SK-N-SH (cell line): ENCODE results near the gene LTC4S. TPM values are rescaled to one million over a fixed set of nuclear protein-coding genes. Genes with fewer than 3 reads are reported as not detected.

Experiments used
- CTCF ChIA-PET: fragments of 300-600, 350-600 bp; formaldehyde crosslinking; extraction: SDS; loops from one replicate; lab custom pipeline; 2021; lab: Yijun Ruan, JAX
- POLR2A ChIA-PET: fragments of 350-600 bp; sonication (Branson Sonifier 250); formaldehyde crosslinking; extraction: SDS; loops from one replicate; lab custom pipeline; 2020; ENCODE audit warnings: antibody characterized with exemption, inconsistent platforms; lab: Yijun Ruan, JAX
- DNase-seq: peaks from one replicate; pipeline ENCODE4 v3.0.0; 2012
- H2AFZ ChIP-seq: fragments of 200-600 bp; sonication (generic); 2 replicates; pipeline ENCODE4 v1.8.1; 2016; ENCODE audit warnings: antibody characterized with exemption, mild to moderate bottlenecking, low read depth
- H3F3A ChIP-seq: fragments of 200-600 bp; sonication (generic); replicated peaks from 2 replicates; pipeline ENCODE3; 2016; ENCODE audit warnings: antibody characterized with exemption, mild to moderate bottlenecking; ENCODE audit not compliant: insufficient read depth
- H3K27ac ChIP-seq, 2 experiments: fragments of 200-500 bp in 1 of 2; fragments of 200-600 bp in 1 of 2; sonication (Bioruptor generic) in 1 of 2; sonication (generic), shearing (Covaris generic) in 1 of 2; 2 replicates each; pipeline versions ENCODE4 v1.5.1 to v1.6.1; 2014 to 2016; ENCODE audit warnings: low read depth in 2 of 2, inconsistent platforms in 1 of 2, low read length in 1 of 2, mild to moderate bottlenecking in 1 of 2, mixed read lengths in 1 of 2
- H3K27me3 ChIP-seq: fragments of 200-600 bp; sonication (generic), shearing (Covaris generic); 2 replicates; pipeline ENCODE4 v1.6.1; 2016; ENCODE audit warnings: mixed run types; ENCODE audit not compliant: insufficient read depth
- H3K36me3 ChIP-seq, 2 experiments: fragments of 200-500 bp in 1 of 2; fragments of 200-600 bp in 1 of 2; sonication (Bioruptor generic) in 1 of 2; sonication (generic) in 1 of 2; replicated peaks in 1 of 2; 2 replicates each; pipeline versions ENCODE3 to v1.5.1; 2014 to 2016; ENCODE audit warnings: low read length in 1 of 2, mild to moderate bottlenecking in 1 of 2; ENCODE audit not compliant: insufficient read depth in 2 of 2, control insufficient read depth in 1 of 2
- H3K4me1 ChIP-seq, 2 experiments: fragments of 200-500 bp in 1 of 2; fragments of 200-600 bp in 1 of 2; sonication (Bioruptor generic) in 1 of 2; sonication (generic), shearing (Covaris generic) in 1 of 2; 2 replicates each; pipeline versions ENCODE4 v1.5.1 to v1.6.1; 2014 to 2016; ENCODE audit warnings: low read depth in 1 of 2, low read length in 1 of 2, mixed run types in 1 of 2; ENCODE audit not compliant: insufficient read depth in 2 of 2, control insufficient read depth in 1 of 2
- H3K4me2 ChIP-seq: fragments of 200-600 bp; sonication (generic), shearing (Covaris generic); 2 replicates; pipeline ENCODE4 v1.6.1; 2017; ENCODE audit warnings: mixed run types
- H3K4me3 ChIP-seq, 2 experiments: fragments of 200-500 bp in 1 of 2; fragments of 200-600 bp in 1 of 2; sonication (Bioruptor generic) in 1 of 2; sonication (generic), shearing (Covaris generic) in 1 of 2; 2 replicates each; pipeline versions ENCODE4 v1.5.1 to v1.8.1; 2014 to 2016; ENCODE audit warnings: low read depth in 2 of 2, inconsistent platforms in 1 of 2, low read length in 1 of 2, mild to moderate bottlenecking in 1 of 2, mixed read lengths in 1 of 2, moderate library complexity in 1 of 2
- H3K79me2 ChIP-seq: fragments of 200-600 bp; sonication (generic); 2 replicates; pipeline ENCODE4 v1.8.1; 2017; ENCODE audit warnings: mild to moderate bottlenecking; ENCODE audit not compliant: insufficient read depth
- H3K9ac ChIP-seq: fragments of 200-600 bp; sonication (generic); 2 replicates; pipeline ENCODE4 v1.6.1; 2017; ENCODE audit warnings: mixed run types
- H3K9me2 ChIP-seq: fragments of 200-600 bp; sonication (generic); 2 replicates; pipeline ENCODE4 v1.6.1; 2017; ENCODE audit warnings: mixed run types
- H3K9me3 ChIP-seq: fragments of 200-600 bp; sonication (generic); 2 replicates; pipeline ENCODE4 v1.6.1; 2017; ENCODE audit warnings: mixed run types, mild to moderate bottlenecking, moderate library complexity
- H4K20me1 ChIP-seq: fragments of 200-600 bp; sonication (generic); 2 replicates; pipeline ENCODE4 v1.6.1; 2017; ENCODE audit warnings: mild to moderate bottlenecking, mixed run types; ENCODE audit not compliant: insufficient read depth
- EZH2phosphoT487 ChIP-seq: fragments of 200-600 bp; sonication (generic); IDR thresholded peaks from 2 replicates; pipeline ENCODE4 v1.6.1; 2017; ENCODE audit warnings: low read depth, mixed run types, mild to moderate bottlenecking, antibody characterized with exemption, moderate library complexity, borderline replicate concordance
- FOSL2 ChIP-seq: IDR thresholded peaks from 2 replicates; pipeline ENCODE4 v1.4.0; 2012; ENCODE audit warnings: low read depth, mild to moderate bottlenecking, moderate library complexity, borderline replicate concordance
- GABPA ChIP-seq: IDR thresholded peaks from 2 replicates; pipeline ENCODE4 v1.4.0; 2012; ENCODE audit warnings: low read depth, mild to moderate bottlenecking
- GATA2 ChIP-seq: sonication (generic); formaldehyde crosslinking; IDR thresholded peaks from 2 replicates; pipeline ENCODE4 v1.5.0; 2020; ENCODE audit warnings: mild to moderate bottlenecking, missing genetic modification reagents
- IRF3 ChIP-seq: fragments of 150-350 bp; IDR thresholded peaks from 2 replicates; pipeline ENCODE4 v1.6.1; 2016; ENCODE audit warnings: mild to moderate bottlenecking, low read depth, low read length
- MXI1 ChIP-seq: IDR thresholded peaks from 2 replicates; pipeline ENCODE4 v1.6.1; 2012; ENCODE audit warnings: mild to moderate bottlenecking, low read depth, low read length, improper control_type of control experiment
- NRF1 ChIP-seq: IDR thresholded peaks from 2 replicates; pipeline ENCODE4 v1.6.1; 2012; ENCODE audit warnings: low read depth, mild to moderate bottlenecking, low read length
- RAD21 ChIP-seq: IDR thresholded peaks from 2 replicates; pipeline ENCODE4 v1.6.1; 2012; ENCODE audit warnings: mild to moderate bottlenecking, low read length
- TAF1 ChIP-seq: IDR thresholded peaks from 2 replicates; pipeline ENCODE4 v1.6.1; 2012; ENCODE audit warnings: low read depth, mild to moderate bottlenecking, low read length, moderate library complexity, borderline replicate concordance
- TEAD4 ChIP-seq: IDR thresholded peaks from 2 replicates; pipeline ENCODE4 v1.4.0; 2012; ENCODE audit warnings: mild to moderate bottlenecking, borderline replicate concordance; ENCODE audit not compliant: insufficient read depth
- ZBTB33 ChIP-seq: IDR thresholded peaks from 2 replicates; pipeline ENCODE4 v1.4.0; 2012; ENCODE audit warnings: low read depth, borderline replicate concordance
- WGBS: methylation state at CpG from one replicate; pipeline ENCODE4 v1.1.6; 2017; ENCODE audit warnings: low lambda C conversion rate; 5-methylcytosine and 5-hydroxymethylcytosine counted together
- polyA plus RNA-seq, 3 experiments: library from polyadenylated mRNA; depleted of rRNA; stranded (reverse); fragments of >200 nt; gene quantifications; 2 replicates each; pipeline ENCODE4 v1.2.3, GENCODE V29; 2012

LTC4S gene
- polyA plus RNA-seq, 1 of the 3 experiments (the other 2 are of a cell fraction): 0.43 TPM

GRCh38 chr5:179791881-179792611 is 1.7 kb upstream of the LTC4S start (continued):
- TF ChIP-seq GABPA: no peak

GRCh38 chr5:179792612-179793467 is 946 bp upstream of the LTC4S start:
- H3K4me2 ChIP-seq: no peak overlapping the region
- POLR2A ChIA-PET: no interaction called here

GRCh38 chr5:179794171-179794570 is 385 bp downstream of the LTC4S start:
- H3F3A ChIP-seq: peaks cover 4% of the 10 kb centered on the region
- H3K4me3 ChIP-seq: no peak overlapping the region
- H3K27me3 ChIP-seq: no peaks in the 10 kb centered on the region
- POLR2A ChIA-PET: interaction anchor here (0.9 kb wide), 1 partner anchor 31 kb away, joined by 3 read pairs; no protein-coding TSS in a partner anchor
- no peaks in the 10 kb centered on the region for H3K9me3 ChIP-seq
- no peak overlapping the region for H3K27ac ChIP-seq
- H3K4me1 ChIP-seq: peaks cover 0 to 14% of the 10 kb centered on the region in 2 experiments; a peak in 1 of 4 replicates
- no peaks in the 10 kb centered on the region for H4K20me1 ChIP-seq
- DNase-seq: no peak
- H3K9ac ChIP-seq: no peak overlapping the region
- CTCF ChIA-PET: interaction anchor here (0.6 to 8.3 kb wide), 5 partner anchors 11 to 181 kb away, joined by 3 to 67 read pairs (median 3); no protein-coding TSS in a partner anchor
- no peak overlapping the region for H3K4me2 ChIP-seq
- peaks cover 0 to 18% of the 10 kb centered on the region in 2 experiments for H3K36me3 ChIP-seq
- H3K9me2 ChIP-seq: no peaks in the 10 kb centered on the region
- H2AFZ ChIP-seq: no peak overlapping the region
- H3K79me2 ChIP-seq: no peaks in the 10 kb centered on the region
- TF ChIP-seq TAF1 (no peak), RAD21 (no peak), EZH2phosphoT487 (no peak), GABPA (no peak), FOSL2 (no peak), IRF3 (no peak), TEAD4 (no peak), MXI1 (no peak)
- WGBS: 100% methylated on average over 3 of the region's 3 CpGs

More at GRCh38 chr5:179792612-179793467, 946 bp upstream of the LTC4S start:
- WGBS: 92% methylated on average over 15 of the region's 24 CpGs
- no peak overlapping the region for H3K4me3 ChIP-seq
- TF ChIP-seq ZBTB33 (no peak), NRF1 (no peak), GATA2 (CRISPR knock-in tag) (no peak)
- TF ChIP-seq, all 33 proteins: peak for 0
- Histone ChIP-seq H2AFZ (no peak overlapping the region), H3F3A (peaks cover 4% of the 10 kb centered on the region), H3K27ac (no peak overlapping the region), H3K27me3 (no peaks in the 10 kb centered on the region), H3K9me3 (no peaks in the 10 kb centered on the region), H3K9ac (no peak overlapping the region), H3K36me3 (peaks cover 0 to 5% of the 10 kb centered on the region in 2 experiments), H3K9me2 (no peaks in the 10 kb centered on the region), H4K20me1 (no peaks in the 10 kb centered on the region), H3K4me1 (peaks cover 0 to 14% of the 10 kb centered on the region in 2 experiments; a peak in 1 of 4 replicates), H3K79me2 (no peaks in the 10 kb centered on the region)
- CTCF ChIA-PET: interaction anchor here (0.9 to 8.3 kb wide), 4 partner anchors 9 to 29 kb away, joined by 3 to 67 read pairs (median 3); no protein-coding TSS in a partner anchor
- DNase-seq: no peak
